ENCODE measurements around the gene ACTRT3.

DNA sequence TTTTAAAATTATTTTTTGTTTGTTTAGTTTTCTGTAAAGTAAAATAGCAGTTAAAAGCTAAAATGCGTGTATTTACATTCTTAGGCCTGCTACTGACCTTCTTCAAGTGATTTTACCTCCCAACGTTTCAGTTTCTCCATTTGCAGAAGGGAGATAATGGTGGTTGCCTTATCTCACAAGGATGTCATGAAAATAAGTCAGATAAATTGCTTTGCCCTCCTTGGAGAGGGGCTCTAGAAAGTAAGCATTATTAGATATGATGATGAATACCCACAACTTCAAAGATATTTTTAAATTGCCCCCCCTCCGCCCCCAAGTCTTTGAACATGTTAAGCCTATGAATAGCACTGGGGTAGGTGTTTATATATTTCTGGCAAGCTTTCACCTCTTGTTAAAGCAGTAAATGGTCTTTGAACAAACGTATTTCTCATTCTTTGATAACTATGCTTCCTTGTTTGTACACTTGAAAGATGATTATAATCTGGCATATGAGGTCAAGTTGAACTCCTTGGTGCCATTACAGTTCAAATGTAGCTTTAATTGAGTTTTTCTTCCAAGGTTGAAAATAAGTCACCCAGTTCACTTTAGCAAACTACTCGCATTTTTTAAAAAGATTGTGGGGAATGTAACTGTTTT lies 10.9 kb downstream of the ACTRT3 start:
- no peak for TF ChIP-seq EZH2phosphoT487 (IDR thresholded peaks at IDR 0.05; ENCODE audit: low read depth)
- no peak for TF ChIP-seq CTCF (IDR thresholded peaks at IDR 0.05; ENCODE audit: low read depth, low read length)

Data from OCI-LY3 (cell line).